Motor neuron (in vitro differentiated cells): ENCODE results near the gene CDH4. TPM values are rescaled to one million over a fixed set of nuclear protein-coding genes. Genes with fewer than 3 reads are reported as not detected.

Source experiments
- ATAC-seq, 8 experiments: fragments of 200-7000 bp; cut with Tn5 transposase; replicated peaks in 6 of 8; 2 replicates each; pipeline ENCODE4 v1.8.0; 2021; ENCODE audit warnings: mild to moderate bottlenecking in 8 of 8, moderate library complexity in 8 of 8
- H3K27ac ChIP-seq, 2 donors: fragments of 250-450 bp; sonication (Bioruptor Pico); 2 replicates each; pipeline ENCODE4 v1.9.0; 2021; ENCODE audit warnings: antibody characterized with exemption in 2 of 2, mild to moderate bottlenecking in 2 of 2, moderate library complexity in 1 of 2
- H3K4me1 ChIP-seq, 2 donors: fragments of 250-450 bp; sonication (Bioruptor Pico); replicated peaks in 1 of 2; 2 replicates each; pipeline ENCODE4 v1.6.1; 2021; ENCODE audit warnings: antibody characterized with exemption in 2 of 2, mild to moderate bottlenecking in 2 of 2, moderate library complexity in 1 of 2
- H3K4me3 ChIP-seq, 5 donors: fragments of 250-450 bp; sonication (Bioruptor Pico); 2 replicates each; pipeline ENCODE4 v1.9.0; 2021; ENCODE audit warnings: antibody characterized with exemption in 5 of 5, mild to moderate bottlenecking in 5 of 5, moderate library complexity in 4 of 5
- WGBS, 10 experiments: fragments of 450-650 bp; shearing (Covaris generic); methylation state at CpG; one replicate each; pipeline ENCODE4 v1.0.0; 2022; 5-methylcytosine and 5-hydroxymethylcytosine counted together
- in situ Hi-C, 9 experiments: fragments of 400-800 bp; cut with MboI; loops; one replicate each; pipeline ENCODE4 v1.15.0; 2021; ENCODE audit warnings: low sequenced_read_pairs in 9 of 9, low pct_unique_long_range_greater_than_20kb in 2 of 9; ENCODE audit not compliant: unreplicated experiment in 9 of 9
- total RNA-seq, 8 experiments: library from RNA; unstranded; fragments of 300-600 nt; gene quantifications; 2 replicates each; pipeline versions ENCODE4 v1.2.3 to v1.2.4, GENCODE V29; 2022

CDH4 gene
- total RNA-seq, 8 experiments from 2014 or later: 2.4 to 41.6 (median 12.9) TPM

GRCh38 chr20:61556673-61557072 is 304.6 kb downstream of the CDH4 start:
- WGBS, 10 experiments: 40 to 78% (median 72%) methylated on average over 1 to 9 of the region's 13 CpGs; no CpG with 5 or more reads in 7 of the 10 experiments
- peak overlapping the region; percentile 22 for H3K27ac ChIP-seq
- peaks cover 33 to 42% of the 10 kb centered on the region in 2 donors for H3K4me1 ChIP-seq
- in situ Hi-C loops: no loop called here
- H3K4me3 ChIP-seq: no peak overlapping the region
- ATAC-seq: peak in 5 of 8 experiments; percentile 65 to 80 (median 77)

GRCh38 chr20:61557621-61558020 is 305.6 kb downstream of the CDH4 start:
- H3K4me1 ChIP-seq: peaks cover 35 to 46% of the 10 kb centered on the region in 2 donors
- H3K4me3 ChIP-seq: no peak overlapping the region
- in situ Hi-C loops: no loop called here
- no peak for ATAC-seq
- no peak overlapping the region for H3K27ac ChIP-seq
- WGBS, 10 experiments: 40 to 100% (median 81%) methylated on average over 2 to 12 of the region's 17 CpGs; no CpG with 5 or more reads in 3 of the 10 experiments

GRCh38 chr20:61558726-61559125 is 306.7 kb downstream of the CDH4 start:
- ATAC-seq: no peak
- in situ Hi-C loops: no loop called here
- WGBS, 10 experiments: 0 to 96% (median 77%) methylated on average over 1 to 10 of the region's 10 CpGs; no CpG with 5 or more reads in 3 of the 10 experiments

GRCh38 chr20:61559706-61560315 is 307.8 kb downstream of the CDH4 start:
- no peak for ATAC-seq
- WGBS, 10 experiments: 44 to 97% (median 94%) methylated on average over 4 to 9 of the region's 19 CpGs; no CpG with 5 or more reads in 4 of the 10 experiments

More at GRCh38 chr20:61558726-61559125, 306.7 kb downstream of the CDH4 start:
- Histone ChIP-seq H3K27ac (no peak overlapping the region), H3K4me1 (peaks cover 37 to 53% of the 10 kb centered on the region in 2 donors), H3K4me3 (no peak overlapping the region)

GRCh38 chr20:61560361-61560853 is 308.3 kb downstream of the CDH4 start:
- ATAC-seq: peak in 2 of 8 experiments; percentile 22 to 59
- in situ Hi-C loops: no loop called here
- WGBS, 10 experiments: 0 to 100% (median 76%) methylated on average over 2 to 12 of the region's 15 CpGs; no CpG with 5 or more reads in 6 of the 10 experiments
- H3K27ac ChIP-seq: no peak overlapping the region
- H3K4me1 ChIP-seq: peaks cover 32 to 45% of the 10 kb centered on the region in 2 donors
- no peak overlapping the region for H3K4me3 ChIP-seq

More at GRCh38 chr20:61559706-61560315, 307.8 kb downstream of the CDH4 start:
- in situ Hi-C loops: no loop called here
- H3K4me3 ChIP-seq: no peak overlapping the region
- H3K27ac ChIP-seq: no peak overlapping the region
- peaks cover 37 to 51% of the 10 kb centered on the region in 2 donors for H3K4me1 ChIP-seq

- no peak overlapping the region for H3K4me3 ChIP-seq
- no peak for ATAC-seq
- no peak overlapping the region for H3K27ac ChIP-seq
- in situ Hi-C loops: no loop called here
- 25 to 100% (median 81%) methylated on average over 1 to 6 of the region's 10 CpGs; no CpG with 5 or more reads in 5 of the 10 experiments for WGBS, 10 experiments
- H3K4me1 ChIP-seq: peaks cover 23 to 37% of the 10 kb centered on the region in 2 donors
Observed at GRCh38 chr20:61561111-61561830, 309.2 kb downstream of the CDH4 start.

- in situ Hi-C loops: no loop called here
- ATAC-seq: no peak
- WGBS, 10 experiments: 43 to 100% (median 65%) methylated on average over 1 to 5 of the region's 8 CpGs; no CpG with 5 or more reads in 5 of the 10 experiments
- Histone ChIP-seq H3K4me3 (no peak overlapping the region), H3K27ac (no peak overlapping the region), H3K4me1 (peaks cover 21 to 36% of the 10 kb centered on the region in 2 donors)
Observed at GRCh38 chr20:61562491-61562890, 310.4 kb downstream of the CDH4 start.

GRCh38 chr20:61562897-61563504 is 310.9 kb downstream of the CDH4 start:
- in situ Hi-C loops: no loop called here
- WGBS, 10 experiments: 26 to 80% (median 59%) methylated on average over 1 to 5 of the region's 16 CpGs; no CpG with 5 or more reads in 6 of the 10 experiments
- no peak overlapping the region for H3K4me3 ChIP-seq
- peak in 1 of 8 experiments; percentile 6 for ATAC-seq
- H3K27ac ChIP-seq: no peak overlapping the region
- H3K4me1 ChIP-seq: peaks cover 19 to 32% of the 10 kb centered on the region in 2 donors

GRCh38 chr20:61564628-61565027 is 312.6 kb downstream of the CDH4 start:
- H3K4me1 ChIP-seq: peaks cover 18 to 28% of the 10 kb centered on the region in 2 donors
- in situ Hi-C loops: no loop called here
- no peak overlapping the region for H3K4me3 ChIP-seq
- H3K27ac ChIP-seq: no peak overlapping the region
- 16 to 100% (median 80%) methylated on average over 1 to 6 of the region's 8 CpGs; no CpG with 5 or more reads in 2 of the 10 experiments for WGBS, 10 experiments
- ATAC-seq: no peak

GRCh38 chr20:61565791-61566190 is 313.7 kb downstream of the CDH4 start:
- in situ Hi-C loops: no loop called here
- no peak overlapping the region for H3K4me3 ChIP-seq
- no peak for ATAC-seq
- peaks cover 29 to 39% of the 10 kb centered on the region in 2 donors for H3K4me1 ChIP-seq
- no peak overlapping the region for H3K27ac ChIP-seq
- 16 to 100% (median 94%) methylated on average over 1 to 5 of the region's 12 CpGs; no CpG with 5 or more reads in 5 of the 10 experiments for WGBS, 10 experiments

- H3K27ac ChIP-seq: no peak overlapping the region
- WGBS, 10 experiments: 8 to 94% (median 59%) methylated on average over 1 to 12 of the region's 22 CpGs; no CpG with 5 or more reads in 6 of the 10 experiments
- in situ Hi-C loops: no loop called here
- H3K4me3 ChIP-seq: no peak overlapping the region
- ATAC-seq: peak in 1 of 8 experiments; percentile 18
- H3K4me1 ChIP-seq: peaks cover 35 to 47% of the 10 kb centered on the region in 2 donors
Observed at GRCh38 chr20:61566691-61567090, 314.6 kb downstream of the CDH4 start.

GRCh38 chr20:61567204-61567603 is 315.1 kb downstream of the CDH4 start:
- ATAC-seq: no peak
- WGBS, 10 experiments: 17 to 80% (median 52%) methylated on average over 1 to 4 of the region's 4 CpGs; no CpG with 5 or more reads in 3 of the 10 experiments
- Histone ChIP-seq H3K4me1 (peaks cover 40 to 47% of the 10 kb centered on the region in 2 donors), H3K4me3 (no peak overlapping the region), H3K27ac (no peak overlapping the region)
- in situ Hi-C loops: no loop called here
